ENCODE data around the gene KIF4A. TPM values are rescaled to one million over a fixed set of nuclear protein-coding genes. Genes with fewer than 3 reads are reported as not detected.

KIF4A gene
- total and polyA plus RNA-seq, 2 of the 4 experiments (the other 2 are of a cell fraction) = 10.0 to 19.0 TPM

GRCh38 chrX:70432936-70433847 is 143.3 kb downstream of the KIF4A start:
- H4K8ac ChIP-seq (ENCODE audit: low read depth in 2 of 2, low read length in 2 of 2) = peak overlapping the region; percentile 64; a peak in 3 of 4 replicates
- peak overlapping the region; percentile 75 for H3K4me2 ChIP-seq (ENCODE audit: low read depth, low read length)
- peak overlapping the region; percentile 24; the same call in 1 of the 2 replicates for H4K5ac ChIP-seq (ENCODE audit: low read depth, low read length)
- no peak overlapping the region for H2BK120ac ChIP-seq (ENCODE audit: low read depth, low read length)
- H4K91ac ChIP-seq (ENCODE audit: insufficient read depth, low read depth, low read length) = no peak overlapping the region
- no peaks in the 10 kb centered on the region for H3K36me3 ChIP-seq (ENCODE audit: control insufficient read depth, insufficient read depth, low read length)
- no peaks in the 10 kb centered on the region for H3K9me3 ChIP-seq (ENCODE audit: control insufficient read depth, insufficient read depth, low read length)
- ChIA-PET POLR2A (ENCODE audit: unreplicated experiment) (no interaction called here), CTCF (no interaction called here)
- DNase-seq (no peak), ATAC-seq (ENCODE audit: low read depth) (no peak)
- H3K4me1 ChIP-seq (ENCODE audit: control insufficient read depth, insufficient read depth, low read length) = peaks cover 4% of the 10 kb centered on the region; the same call in 1 of the 2 replicates
- H2BK5ac ChIP-seq (ENCODE audit: low read depth, low read length, poor library complexity, severe bottlenecking) = no peak overlapping the region
- BruUV-seq (replicated peaks) = no TSS peak
- intact Hi-C loops (cut with micrococcal nuclease) = no loop called here
- no peak overlapping the region for H3K18ac ChIP-seq (ENCODE audit: low read depth, low read length)
- no peak overlapping the region for H2BK15ac ChIP-seq (ENCODE audit: low read depth, low read length)
- peak overlapping the region; percentile 91 for H3K4me3 ChIP-seq (ENCODE audit: insufficient read depth, low read depth, low read length)
- 0 out of 2 replicates have a peak overlapping the region, but pooled peaks have one; percentile 41 for H3K9ac ChIP-seq (ENCODE audit: low read depth, low read length)
- H3K27me3 ChIP-seq (ENCODE audit: control insufficient read depth, insufficient read depth, low read length) = no peaks in the 10 kb centered on the region; the same call in 1 of the 2 replicates
- no peak overlapping the region for H3K23ac ChIP-seq (ENCODE audit: low read depth, low read length)
- peak overlapping the region; percentile 91 for H2AFZ ChIP-seq (replicated peaks; ENCODE audit: low read length, poor library complexity)
- H3K27ac ChIP-seq (ENCODE audit: insufficient read depth, low read length) = no peak overlapping the region
- WGBS, 2 experiments (ENCODE audit: extremely low coverage in 2 of 2, insufficient read length in 1 of 2) = 86% methylated on average over 8 of the region's 15 CpGs; no CpG with 5 or more reads in 1 of the 2 experiments
- 0 out of 2 replicates have a peak, but pooled peaks cover 7% of the 10 kb centered on the region for H3K9me1 ChIP-seq (ENCODE audit: insufficient read depth, low read length)
- H2AK9ac ChIP-seq (replicated peaks; ENCODE audit: low read depth, low read length, poor library complexity) = peak overlapping the region; percentile 9
- H3K14ac ChIP-seq (replicated peaks; ENCODE audit: low read depth, low read length) = no peak overlapping the region
- peaks cover 4 to 21% of the 10 kb centered on the region in 2 experiments; a peak in 3 of 4 replicates for H3K79me1 ChIP-seq (ENCODE audit: low read depth in 1 of 2, low read length in 2 of 2)
- H3K56ac ChIP-seq (ENCODE audit: extremely low read depth, insufficient read depth, low read length) = no peak overlapping the region
- no peak overlapping the region for H2BK20ac ChIP-seq (ENCODE audit: low read depth, low read length)
- H4K20me1 ChIP-seq (ENCODE audit: insufficient read depth, low read length) = no peaks in the 10 kb centered on the region
- dilution Hi-C loops (cut with HindIII; ENCODE audit: low sequenced_read_pairs, unreplicated experiment) = no loop called here
- no peak overlapping the region for H2AK5ac ChIP-seq (ENCODE audit: low read depth, low read length)
- in situ Hi-C loops (cut with MboI; ENCODE audit: low sequenced_read_pairs) = no loop called here
- H3K4ac ChIP-seq (ENCODE audit: low read depth, low read length) = no peak overlapping the region
- TF ChIP-seq USF2 (IDR thresholded peaks at IDR 0.05; ENCODE audit: low read depth, low read length) (no peak), MAFK (IDR thresholded peaks at IDR 0.05; ENCODE audit: low read depth, low read length) (no peak), ELK1 (IDR thresholded peaks at IDR 0.05; ENCODE audit: borderline replicate concordance, low read depth, low read length) (no peak), MAZ (IDR thresholded peaks at IDR 0.05; ENCODE audit: borderline replicate concordance, low read depth, low read length) (no peak), RFX5 (IDR thresholded peaks at IDR 0.05; ENCODE audit: low read depth, low read length) (no peak), SMC3 (IDR thresholded peaks at IDR 0.05; ENCODE audit: low read depth, low read length) (no peak), FOS (IDR thresholded peaks at IDR 0.05; ENCODE audit: low read depth, low read length) (no peak), CHD1 (IDR thresholded peaks at IDR 0.05; ENCODE audit: low read depth, low read length) (no peak), CTCF (conservative IDR thresholded peaks at IDR 0.05; ENCODE audit: low read depth, low read length) (no peak), NFE2L2 (IDR thresholded peaks at IDR 0.05; ENCODE audit: low read depth, low read length) (no peak), CEBPB (IDR thresholded peaks at IDR 0.05; ENCODE audit: low read depth, low read length) (no peak), MXI1 (IDR thresholded peaks at IDR 0.05; ENCODE audit: borderline replicate concordance, low read depth, low read length) (no peak), RAD21 (IDR thresholded peaks at IDR 0.05; ENCODE audit: low read length) (no peak)
